ENCODE measurements around the gene SDR42E2.

DNA sequence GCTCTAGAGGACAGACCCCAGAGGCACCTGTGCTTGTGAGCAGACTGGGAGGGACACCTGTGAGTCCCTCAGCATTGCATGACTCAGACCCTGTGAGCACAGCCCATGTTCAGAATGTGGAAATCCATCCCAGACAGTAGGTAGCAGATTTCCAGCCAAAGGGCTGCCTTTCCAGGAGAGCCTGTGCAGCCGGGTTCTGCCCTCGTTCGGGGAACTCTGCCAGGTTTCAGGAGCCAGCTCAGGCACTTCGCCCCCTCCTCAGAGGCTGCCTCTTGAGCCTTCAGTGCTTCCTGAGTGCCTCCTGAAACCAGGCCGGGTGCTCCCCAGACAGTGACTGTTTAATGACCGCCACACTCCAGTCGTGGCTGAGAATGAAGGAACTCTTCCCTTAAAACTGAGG lies 23.3 kb upstream of the SDR42E2 start:
- TF ChIP-seq, protein P1, sequence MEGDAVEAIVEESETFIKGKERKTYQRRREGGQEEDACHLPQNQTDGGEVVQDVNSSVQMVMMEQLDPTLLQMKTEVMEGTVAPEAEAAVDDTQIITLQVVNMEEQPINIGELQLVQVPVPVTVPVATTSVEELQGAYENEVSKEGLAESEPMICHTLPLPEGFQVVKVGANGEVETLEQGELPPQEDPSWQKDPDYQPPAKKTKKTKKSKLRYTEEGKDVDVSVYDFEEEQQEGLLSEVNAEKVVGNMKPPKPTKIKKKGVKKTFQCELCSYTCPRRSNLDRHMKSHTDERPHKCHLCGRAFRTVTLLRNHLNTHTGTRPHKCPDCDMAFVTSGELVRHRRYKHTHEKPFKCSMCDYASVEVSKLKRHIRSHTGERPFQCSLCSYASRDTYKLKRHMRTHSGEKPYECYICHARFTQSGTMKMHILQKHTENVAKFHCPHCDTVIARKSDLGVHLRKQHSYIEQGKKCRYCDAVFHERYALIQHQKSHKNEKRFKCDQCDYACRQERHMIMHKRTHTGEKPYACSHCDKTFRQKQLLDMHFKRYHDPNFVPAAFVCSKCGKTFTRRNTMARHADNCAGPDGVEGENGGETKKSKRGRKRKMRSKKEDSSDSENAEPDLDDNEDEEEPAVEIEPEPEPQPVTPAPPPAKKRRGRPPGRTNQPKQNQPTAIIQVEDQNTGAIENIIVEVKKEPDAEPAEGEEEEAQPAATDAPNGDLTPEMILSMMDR (IDR thresholded peaks at IDR 0.05 in 4 of 5, conservative IDR thresholded peaks at IDR 0.05 in 1 of 5) = no peak
- no peak for TF ChIP-seq POLR2A (IDR thresholded peaks at IDR 0.05)
